WTC11 (cell line): ENCODE results near the gene WDR64. TPM values are rescaled to one million over a fixed set of nuclear protein-coding genes. Genes with fewer than 3 reads are reported as not detected.
"Not testable (repeated sequence)": the region's sequence is repeated elsewhere in the genome, so short reads cannot be mapped to it uniquely, and the experiment has no call there.

Experiments
- ATAC-seq: fragments of 200-7000 bp; cut with Tn5 transposase; 2 replicates; pipeline ENCODE4 v1.10.0; 2021; ENCODE audit warnings: mild to moderate bottlenecking, moderate library complexity
- CTCF ChIA-PET: fragments of 300-600 bp; sonication (Branson Sonifier 250); formaldehyde crosslinking; loops from one replicate; lab custom pipeline; 2021; ENCODE audit warnings: antibody characterized with exemption; lab: Charles Lee
- POLR2A ChIA-PET: fragments of 350-600 bp; sonication (Branson Sonifier 250); formaldehyde crosslinking; loops from one replicate; lab custom pipeline; 2021; ENCODE audit warnings: antibody characterized with exemption; lab: Charles Lee
- DNase-seq: peaks from one replicate; pipeline ENCODE4 v3.0.0; 2021; ENCODE audit warnings: low spot score
- H3K27ac Mint-ChIP-seq: 2 replicates; pipeline ENCODE4 v1.8.0; 2021; ENCODE audit warnings: mixed read lengths
- H3K27me3 Mint-ChIP-seq: 2 replicates; pipeline ENCODE4 v1.8.0; 2021; ENCODE audit warnings: low read depth, mild to moderate bottlenecking, moderate library complexity, mixed read lengths
- H3K36me3 Mint-ChIP-seq: 2 replicates; pipeline ENCODE4 v1.8.0; 2021; ENCODE audit warnings: mixed read lengths
- H3K4me1 Mint-ChIP-seq: 2 replicates; pipeline ENCODE4 v1.8.0; 2022; ENCODE audit warnings: mixed read lengths
- H3K4me3 Mint-ChIP-seq: 2 replicates; pipeline ENCODE4 v1.8.0; 2021; ENCODE audit warnings: mild to moderate bottlenecking, moderate library complexity, mixed read lengths
- H3K9me3 Mint-ChIP-seq: 2 replicates; pipeline ENCODE4 v1.8.0; 2021; ENCODE audit warnings: mixed read lengths
- CREB1 ChIP-seq: sonication (generic); formaldehyde crosslinking; IDR thresholded peaks from 2 replicates; pipeline ENCODE4 v1.8.0; 2023; ENCODE audit warnings: mild to moderate bottlenecking, missing genetic modification reagents
- ELF4 ChIP-seq: sonication (generic); formaldehyde crosslinking; IDR thresholded peaks from 2 replicates; pipeline ENCODE4 v1.8.1; 2022; ENCODE audit warnings: low read depth, mild to moderate bottlenecking, moderate library complexity, missing genetic modification reagents
- ESRRA ChIP-seq: sonication (generic); formaldehyde crosslinking; IDR thresholded peaks from 2 replicates; pipeline ENCODE4 v1.8.1; 2022; ENCODE audit warnings: mild to moderate bottlenecking, missing genetic modification reagents, borderline replicate concordance
- FOXP4 ChIP-seq: sonication (generic); formaldehyde crosslinking; IDR thresholded peaks from 2 replicates; pipeline ENCODE4 v1.8.0; 2022; ENCODE audit warnings: mild to moderate bottlenecking, missing genetic modification reagents
- MYBL2 ChIP-seq: sonication (generic); formaldehyde crosslinking; IDR thresholded peaks from 2 replicates; pipeline ENCODE4 v1.8.1; 2023; ENCODE audit warnings: mild to moderate bottlenecking, moderate library complexity, missing genetic modification reagents
- NFATC4 ChIP-seq: fragments of 250-450 bp; sonication (Bioruptor Pico); IDR thresholded peaks from 2 replicates; pipeline ENCODE4 v1.9.0; 2021; ENCODE audit warnings: mild to moderate bottlenecking
- NFE2L1 ChIP-seq: sonication (generic); formaldehyde crosslinking; IDR thresholded peaks from 2 replicates; pipeline ENCODE4 v1.8.1; 2023; ENCODE audit warnings: missing genetic modification reagents
- PREB ChIP-seq: sonication (generic); formaldehyde crosslinking; IDR thresholded peaks from 2 replicates; pipeline ENCODE4 v1.8.1; 2022; ENCODE audit warnings: mild to moderate bottlenecking, missing genetic modification reagents, moderate library complexity, borderline replicate concordance
- SP1 ChIP-seq: sonication (generic); formaldehyde crosslinking; conservative IDR thresholded peaks from 2 replicates; pipeline ENCODE4 v1.8.1; 2022; ENCODE audit warnings: missing genetic modification reagents
- TCF7 ChIP-seq: sonication (generic); formaldehyde crosslinking; IDR thresholded peaks from 2 replicates; pipeline ENCODE4 v1.8.0; 2022; ENCODE audit warnings: mild to moderate bottlenecking, low read depth, missing genetic modification reagents, moderate library complexity
- USF2 ChIP-seq: sonication (generic); formaldehyde crosslinking; IDR thresholded peaks from 2 replicates; pipeline ENCODE4 v1.8.1; 2023; ENCODE audit warnings: mild to moderate bottlenecking, missing genetic modification reagents, moderate library complexity
- ZBTB21 ChIP-seq: sonication (generic); formaldehyde crosslinking; IDR thresholded peaks from 2 replicates; pipeline ENCODE4 v1.8.1; 2023; ENCODE audit warnings: mild to moderate bottlenecking, missing genetic modification reagents, borderline replicate concordance
- ZBTB43 ChIP-seq: sonication (generic); formaldehyde crosslinking; IDR thresholded peaks from 2 replicates; pipeline ENCODE4 v1.8.1; 2023; ENCODE audit warnings: mild to moderate bottlenecking, missing genetic modification reagents
- ZNF138 ChIP-seq: sonication (generic); formaldehyde crosslinking; conservative IDR thresholded peaks from 2 replicates; pipeline ENCODE4 v1.8.1; 2022; ENCODE audit warnings: mild to moderate bottlenecking, moderate library complexity, missing genetic modification reagents
- ZNF232 ChIP-seq: sonication (generic); formaldehyde crosslinking; IDR thresholded peaks from 2 replicates; pipeline ENCODE4 v1.8.0; 2022; ENCODE audit warnings: mild to moderate bottlenecking, missing genetic modification reagents
- ZNF425 ChIP-seq: fragments of 250-450 bp; sonication (Bioruptor Pico); conservative IDR thresholded peaks from 2 replicates; pipeline ENCODE4 v1.9.0; 2021; ENCODE audit warnings: mild to moderate bottlenecking
- total RNA-seq: library from RNA; stranded (reverse); gene quantifications from 3 replicates; pipeline ENCODE4 v1.2.3, GENCODE V29; 2021
- TF ChIP-seq, protein P1 (sequence below): sonication (generic); formaldehyde crosslinking; IDR thresholded peaks from 2 replicates; pipeline ENCODE4 v1.8.1; 2022; ENCODE audit warnings: missing genetic modification reagents, borderline replicate concordance
- TF ChIP-seq, protein P2 (sequence below): sonication (generic); formaldehyde crosslinking; IDR thresholded peaks from 2 replicates; pipeline ENCODE4 v1.8.0; 2022; ENCODE audit warnings: mild to moderate bottlenecking, missing genetic modification reagents
- TF ChIP-seq, protein P3 (sequence below): sonication (generic); formaldehyde crosslinking; IDR thresholded peaks from 2 replicates; pipeline ENCODE4 v1.8.1; 2022; ENCODE audit warnings: low read depth, mild to moderate bottlenecking, moderate library complexity, missing genetic modification reagents, borderline replicate concordance

The WDR64 gene
- total RNA-seq, 1 experiment from 2014 or later: not detected

DNA sequence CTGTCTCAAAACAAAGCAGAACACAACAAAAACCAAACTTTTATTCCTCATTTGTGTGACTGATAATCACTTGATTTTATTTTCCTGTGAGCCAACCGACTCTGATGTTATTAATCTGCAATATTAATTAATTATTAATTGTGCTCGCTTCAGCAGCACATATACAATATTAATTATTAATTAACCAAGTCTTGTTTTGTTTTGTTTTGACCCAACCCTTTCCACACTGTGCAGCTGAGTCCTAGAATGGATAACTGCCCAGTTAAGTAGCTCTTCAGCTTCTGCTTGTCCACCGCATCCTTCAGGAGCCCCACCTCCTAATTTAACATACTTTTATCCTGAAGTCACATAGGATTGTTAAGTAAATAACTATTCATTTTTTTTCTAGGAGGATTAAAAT is 148.6 kb downstream of the WDR64 start (continued):
- TF ChIP-seq, protein P1, sequence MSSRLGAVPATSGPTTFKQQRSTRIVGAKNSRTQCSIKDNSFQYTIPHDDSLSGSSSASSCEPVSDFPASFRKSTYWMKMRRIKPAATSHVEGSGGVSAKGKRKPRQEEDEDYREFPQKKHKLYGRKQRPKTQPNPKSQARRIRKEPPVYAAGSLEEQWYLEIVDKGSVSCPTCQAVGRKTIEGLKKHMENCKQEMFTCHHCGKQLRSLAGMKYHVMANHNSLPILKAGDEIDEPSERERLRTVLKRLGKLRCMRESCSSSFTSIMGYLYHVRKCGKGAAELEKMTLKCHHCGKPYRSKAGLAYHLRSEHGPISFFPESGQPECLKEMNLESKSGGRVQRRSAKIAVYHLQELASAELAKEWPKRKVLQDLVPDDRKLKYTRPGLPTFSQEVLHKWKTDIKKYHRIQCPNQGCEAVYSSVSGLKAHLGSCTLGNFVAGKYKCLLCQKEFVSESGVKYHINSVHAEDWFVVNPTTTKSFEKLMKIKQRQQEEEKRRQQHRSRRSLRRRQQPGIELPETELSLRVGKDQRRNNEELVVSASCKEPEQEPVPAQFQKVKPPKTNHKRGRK (CRISPR knock-in tag): no peak
- TF ChIP-seq NFE2L1 (CRISPR knock-in tag): no peak
- TF ChIP-seq, all 79 proteins: peak for 0

DNA sequence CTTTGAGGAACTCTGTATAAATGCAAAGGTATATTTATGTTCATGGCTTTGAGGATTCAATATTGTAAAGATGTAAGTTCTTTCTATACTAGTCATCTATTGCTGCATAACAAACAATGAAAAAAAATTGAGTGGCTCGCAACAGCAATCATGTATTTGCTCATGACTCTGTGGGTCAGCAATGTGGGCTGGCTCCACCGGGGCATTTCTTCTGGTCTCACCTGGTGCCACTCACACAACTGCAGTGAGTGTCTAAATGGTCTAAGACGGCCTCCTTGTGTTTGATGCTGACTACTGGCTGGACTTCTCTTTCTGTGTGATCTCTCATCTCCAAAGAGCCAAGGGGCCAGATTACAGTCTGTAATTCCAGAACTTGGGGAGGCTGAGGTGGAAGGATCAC is 150.8 kb downstream of the WDR64 start:
- Mint-ChIP-seq H3K36me3 (no peaks in the 10 kb centered on the region), H3K27me3 (no peaks in the 10 kb centered on the region), H3K4me1 (no peaks in the 10 kb centered on the region), H3K4me3 (no peak overlapping the region), H3K9me3 (no peaks in the 10 kb centered on the region), H3K27ac (no peak overlapping the region)
- ATAC-seq (no peak; the same call in 1 of the 2 replicates), DNase-seq (no peak)
- POLR2A ChIA-PET: no interaction called here
- TF ChIP-seq CREB1 (CRISPR knock-in tag) (no peak), MYBL2 (no peak), NFATC4 (CRISPR knock-in tag) (no peak), ZBTB21 (CRISPR knock-in tag) (no peak), ZNF232 (CRISPR knock-in tag) (no peak), FOXP4 (CRISPR knock-in tag) (no peak), TCF7 (CRISPR knock-in tag) (no peak), ZBTB43 (CRISPR knock-in tag) (no peak), ZNF138 (CRISPR knock-in tag) (no peak), ZNF425 (CRISPR knock-in tag) (no peak), PREB (CRISPR knock-in tag) (no peak), USF2 (no peak), ELF4 (CRISPR knock-in tag) (no peak), ESRRA (CRISPR knock-in tag) (no peak), SP1 (CRISPR knock-in tag) (no peak)
- TF ChIP-seq, protein P1 (CRISPR knock-in tag): no peak
- TF ChIP-seq, protein P2, sequence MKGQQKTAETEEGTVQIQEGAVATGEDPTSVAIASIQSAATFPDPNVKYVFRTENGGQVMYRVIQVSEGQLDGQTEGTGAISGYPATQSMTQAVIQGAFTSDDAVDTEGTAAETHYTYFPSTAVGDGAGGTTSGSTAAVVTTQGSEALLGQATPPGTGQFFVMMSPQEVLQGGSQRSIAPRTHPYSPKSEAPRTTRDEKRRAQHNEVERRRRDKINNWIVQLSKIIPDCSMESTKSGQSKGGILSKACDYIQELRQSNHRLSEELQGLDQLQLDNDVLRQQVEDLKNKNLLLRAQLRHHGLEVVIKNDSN (CRISPR knock-in tag): no peak
- TF ChIP-seq, protein P3, sequence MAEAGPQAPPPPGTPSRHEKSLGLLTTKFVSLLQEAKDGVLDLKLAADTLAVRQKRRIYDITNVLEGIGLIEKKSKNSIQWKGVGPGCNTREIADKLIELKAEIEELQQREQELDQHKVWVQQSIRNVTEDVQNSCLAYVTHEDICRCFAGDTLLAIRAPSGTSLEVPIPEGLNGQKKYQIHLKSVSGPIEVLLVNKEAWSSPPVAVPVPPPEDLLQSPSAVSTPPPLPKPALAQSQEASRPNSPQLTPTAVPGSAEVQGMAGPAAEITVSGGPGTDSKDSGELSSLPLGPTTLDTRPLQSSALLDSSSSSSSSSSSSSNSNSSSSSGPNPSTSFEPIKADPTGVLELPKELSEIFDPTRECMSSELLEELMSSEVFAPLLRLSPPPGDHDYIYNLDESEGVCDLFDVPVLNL (CRISPR knock-in tag): no peak
- CTCF ChIA-PET: no interaction called here

DNA sequence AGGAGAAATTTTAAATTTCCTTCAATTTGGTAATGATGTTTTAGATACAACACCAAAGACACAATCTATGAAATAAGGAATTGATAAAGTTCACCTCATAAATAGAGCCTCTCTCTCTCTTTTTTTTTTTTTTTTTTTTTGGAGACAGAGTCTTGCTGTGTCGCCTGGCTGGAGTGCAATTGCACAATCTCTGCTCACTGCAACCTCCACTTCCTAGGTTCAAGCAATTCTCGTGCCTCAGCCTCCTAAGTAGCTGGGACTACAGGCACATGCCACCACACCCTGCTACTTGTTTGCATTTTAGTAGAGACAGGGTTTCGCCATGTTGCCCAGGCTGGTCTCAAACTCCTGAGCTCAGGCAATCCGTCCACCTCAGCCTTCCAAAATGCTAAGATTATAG is 152.6 kb downstream of the WDR64 start:
- POLR2A ChIA-PET, H3K4me3 Mint-ChIP-seq, H3K9me3 Mint-ChIP-seq, H3K4me1 Mint-ChIP-seq, CTCF ChIA-PET, DNase-seq, H3K27me3 Mint-ChIP-seq, H3K27ac Mint-ChIP-seq, H3K36me3 Mint-ChIP-seq, ATAC-seq: not testable (repeated sequence)
